Activated naive CD8-positive, alpha-beta T cell treated with anti-CD3 and anti-CD28 coated beads for 36 hours (primary cell): Measurements from ENCODE around the gene MBIP. TPM values are rescaled to one million over a fixed set of nuclear protein-coding genes. Genes with fewer than 3 reads are reported as not detected.
A peak's percentile ranks its signal among the peaks of the same experiment; 100 is the strongest.
"Not testable (repeated sequence)": the region's sequence is repeated elsewhere in the genome, so short reads cannot be mapped to it uniquely, and the experiment has no call there.

Source experiments
- DNase-seq: peaks from one replicate; pipeline ENCODE4 v3.0.0; 2021
- H3K27ac Mint-ChIP-seq: one replicate; pipeline ENCODE4 v1.8.0; 2022; ENCODE audit warnings: mild to moderate bottlenecking, moderate library complexity, mixed read lengths
- H3K27me3 Mint-ChIP-seq: one replicate; pipeline ENCODE4 v1.8.0; 2022; ENCODE audit warnings: mild to moderate bottlenecking, mixed read lengths
- H3K36me3 Mint-ChIP-seq: one replicate; pipeline ENCODE4 v1.8.0; 2021; ENCODE audit warnings: mild to moderate bottlenecking, mixed read lengths
- H3K4me1 Mint-ChIP-seq: one replicate; pipeline ENCODE4 v1.8.0; 2021; ENCODE audit warnings: mixed read lengths
- H3K4me3 Mint-ChIP-seq: one replicate; pipeline ENCODE4 v1.8.0; 2022; ENCODE audit warnings: mild to moderate bottlenecking, moderate library complexity, mixed read lengths
- H3K9me3 Mint-ChIP-seq: one replicate; pipeline ENCODE4 v1.8.0; 2022; ENCODE audit warnings: mixed read lengths
- total RNA-seq, 2 experiments: library from RNA; stranded (reverse); gene quantifications; one replicate each; pipeline ENCODE4 v1.2.3, GENCODE V29; 2021

MBIP gene, protein sequence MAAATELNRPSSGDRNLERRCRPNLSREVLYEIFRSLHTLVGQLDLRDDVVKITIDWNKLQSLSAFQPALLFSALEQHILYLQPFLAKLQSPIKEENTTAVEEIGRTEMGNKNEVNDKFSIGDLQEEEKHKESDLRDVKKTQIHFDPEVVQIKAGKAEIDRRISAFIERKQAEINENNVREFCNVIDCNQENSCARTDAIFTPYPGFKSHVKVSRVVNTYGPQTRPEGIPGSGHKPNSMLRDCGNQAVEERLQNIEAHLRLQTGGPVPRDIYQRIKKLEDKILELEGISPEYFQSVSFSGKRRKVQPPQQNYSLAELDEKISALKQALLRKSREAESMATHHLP
- 10 to 100 TPM; 30.1 to 33.1 TPM for total RNA-seq

DNA sequence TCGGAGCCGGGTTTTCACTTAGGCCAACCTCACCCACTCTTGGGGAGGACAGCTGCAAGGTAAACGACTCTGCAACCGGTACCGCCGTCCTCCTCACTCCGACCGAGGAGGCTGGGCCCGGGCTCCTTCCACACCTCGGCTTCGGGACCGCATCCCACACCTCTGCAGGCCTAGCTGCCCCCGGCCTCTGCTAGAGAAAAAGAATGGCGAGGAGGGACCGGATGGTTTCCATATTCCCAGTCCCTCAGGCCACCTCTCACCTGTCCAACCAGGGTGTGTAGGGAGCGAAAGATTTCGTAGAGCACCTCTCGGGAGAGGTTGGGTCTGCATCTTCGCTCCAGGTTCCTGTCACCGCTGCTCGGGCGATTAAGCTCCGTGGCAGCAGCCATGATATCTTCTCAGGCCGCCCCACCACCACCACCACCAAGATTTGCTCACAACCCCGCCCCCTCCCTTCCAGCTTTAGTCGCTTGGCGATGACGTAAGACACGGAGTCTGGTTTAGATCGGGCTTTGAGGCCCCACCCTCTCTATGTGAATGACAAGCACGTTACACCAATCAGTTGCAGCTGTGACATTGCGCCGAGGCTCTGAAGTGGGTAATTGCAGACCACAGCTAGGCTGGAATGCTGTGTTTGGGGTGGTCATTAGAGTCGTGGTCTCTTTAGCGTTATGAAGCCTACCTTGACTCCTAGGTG, at the start of gene MBIP:
MBIP (minus strand) TSS at position 438 of the 697 bp plus-strand sequence; CDS start at position 389, 49 bp downstream.
- Mint-ChIP-seq H3K4me1 (peaks cover 28% of the 10 kb centered on the region), H3K4me3 (peak within 1 kb of the TSS; percentile 96), H3K27me3 (peaks cover 13% of the 10 kb centered on the region), H3K36me3 (peaks cover 9% of the 10 kb centered on the region), H3K9me3 (peaks cover 3% of the 10 kb centered on the region), H3K27ac (peak within 1 kb of the TSS; percentile 95)
- DNase-seq, result peak; percentile 81

DNA sequence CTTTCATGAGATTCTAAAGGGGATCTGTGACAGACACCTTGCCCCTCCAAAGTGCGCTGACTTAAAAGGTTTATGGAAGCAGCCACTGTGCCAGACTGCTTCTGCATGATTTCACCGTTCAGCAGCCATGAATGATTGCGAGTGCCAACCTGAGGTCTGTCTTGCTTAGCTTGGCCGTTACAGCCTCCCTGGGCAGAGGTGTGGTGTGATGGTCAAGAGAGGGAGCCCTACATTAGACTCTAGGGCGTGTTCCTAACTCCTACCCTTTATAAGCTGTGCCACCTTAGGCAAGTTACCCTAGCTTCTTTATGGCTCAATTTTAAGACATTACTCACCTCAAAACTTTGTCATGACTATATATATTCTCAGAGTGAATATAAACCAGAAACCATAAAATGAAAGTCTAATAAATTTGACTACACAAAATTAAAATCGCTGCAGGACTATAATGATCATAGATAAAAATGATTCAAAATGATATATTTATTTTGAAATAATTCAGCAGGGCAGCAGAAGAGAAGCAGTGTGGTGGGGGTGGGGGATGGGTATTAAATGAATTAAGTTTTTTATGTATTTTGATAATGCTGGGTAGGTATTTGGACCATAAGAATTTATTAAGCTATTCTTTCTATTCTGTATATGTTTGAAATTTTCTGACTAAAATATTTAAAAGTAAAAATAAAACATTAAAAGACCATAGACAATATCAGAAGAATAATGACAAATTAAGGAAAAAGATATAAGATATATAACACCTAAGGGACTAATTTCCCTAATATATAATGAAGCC, 47.7 kb upstream of the MBIP start:
- H3K36me3 Mint-ChIP-seq, result no peaks in the 10 kb centered on the region
- no peaks in the 10 kb centered on the region for H3K9me3 Mint-ChIP-seq

DNA sequence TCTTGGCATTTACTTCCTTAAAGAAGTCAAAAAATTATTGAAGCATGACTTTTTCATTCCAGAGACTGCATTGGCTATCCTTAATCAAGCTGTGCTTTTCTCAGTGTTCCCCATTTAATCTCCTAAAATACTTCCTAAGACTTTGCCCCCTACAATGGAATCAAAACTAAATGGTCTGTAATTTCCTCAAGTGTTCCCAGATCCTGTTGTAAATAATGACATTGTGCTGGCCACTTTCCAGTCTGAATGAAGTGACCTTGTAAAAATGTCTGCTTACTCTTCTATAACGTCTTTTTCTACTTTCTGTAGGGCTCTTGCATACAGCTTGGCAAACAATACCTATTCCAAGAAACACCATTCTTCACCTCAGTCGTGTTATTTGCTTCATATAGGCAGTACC, 45.3 kb upstream of the MBIP start:
- H3K36me3 Mint-ChIP-seq, result no peaks in the 10 kb centered on the region
- H3K4me3 Mint-ChIP-seq, result no peak overlapping the region
- peaks cover 5% of the 10 kb centered on the region for H3K27me3 Mint-ChIP-seq
- no peak for DNase-seq
- H3K27ac Mint-ChIP-seq, result no peak overlapping the region
- no peaks in the 10 kb centered on the region for H3K4me1 Mint-ChIP-seq
- H3K9me3 Mint-ChIP-seq, result no peaks in the 10 kb centered on the region

More for the DNA sequence above, 47.7 kb upstream of the MBIP start:
- no peaks in the 10 kb centered on the region for H3K4me1 Mint-ChIP-seq
- DNase-seq, result no peak
- no peak overlapping the region for H3K27ac Mint-ChIP-seq
- peaks cover 5% of the 10 kb centered on the region for H3K27me3 Mint-ChIP-seq
- H3K4me3 Mint-ChIP-seq, result no peak overlapping the region

DNA sequence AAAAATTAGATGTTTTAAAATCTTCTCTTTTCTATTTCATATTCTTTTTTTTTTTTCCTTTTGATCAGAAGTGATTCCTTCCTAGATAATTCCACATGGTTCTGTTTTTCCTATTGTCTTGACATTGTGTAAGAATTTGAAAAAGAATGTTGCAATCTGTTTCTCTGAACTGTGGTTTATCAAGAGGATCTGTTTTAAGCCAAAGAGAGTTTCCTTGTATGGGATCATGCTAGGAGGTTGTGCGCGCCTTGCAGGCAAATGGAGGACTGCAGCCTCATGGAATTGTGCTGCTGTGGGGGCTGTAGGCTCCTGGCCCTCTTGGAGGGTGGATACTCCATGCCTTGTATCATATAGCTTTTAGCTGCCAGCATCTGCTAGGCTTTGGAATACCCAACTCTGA, 43.3 kb upstream of the MBIP start:
- no peaks in the 10 kb centered on the region for H3K36me3 Mint-ChIP-seq
- no peak overlapping the region for H3K27ac Mint-ChIP-seq
- DNase-seq, result no peak
- H3K4me1 Mint-ChIP-seq, result no peaks in the 10 kb centered on the region
- peaks cover 5% of the 10 kb centered on the region for H3K27me3 Mint-ChIP-seq
- H3K4me3 Mint-ChIP-seq, result no peak overlapping the region
- no peaks in the 10 kb centered on the region for H3K9me3 Mint-ChIP-seq

DNA sequence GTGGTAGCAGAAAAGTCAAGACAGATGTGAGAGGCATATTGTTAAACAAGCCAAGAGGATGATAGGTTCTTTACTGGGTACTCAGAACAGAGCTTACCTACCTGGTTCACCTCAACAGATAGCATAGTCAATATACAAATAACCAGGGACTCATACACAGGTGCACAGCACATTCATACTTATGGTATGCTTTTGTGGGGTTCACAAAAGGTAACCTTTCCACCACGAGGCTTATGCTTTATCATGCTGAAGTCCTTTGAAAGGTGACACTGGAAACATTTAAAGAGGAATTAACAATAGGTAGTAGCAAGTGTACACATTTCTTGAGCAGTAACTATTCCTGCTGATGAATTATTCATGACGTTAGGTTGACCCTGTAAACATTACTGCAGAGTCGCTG, 42.2 kb upstream of the MBIP start:
- Mint-ChIP-seq H3K27me3 (peaks cover 5% of the 10 kb centered on the region), H3K4me1 (no peaks in the 10 kb centered on the region), H3K27ac (no peak overlapping the region), H3K4me3 (no peak overlapping the region), H3K9me3 (no peaks in the 10 kb centered on the region), H3K36me3 (no peaks in the 10 kb centered on the region)
- no peak for DNase-seq

DNA sequence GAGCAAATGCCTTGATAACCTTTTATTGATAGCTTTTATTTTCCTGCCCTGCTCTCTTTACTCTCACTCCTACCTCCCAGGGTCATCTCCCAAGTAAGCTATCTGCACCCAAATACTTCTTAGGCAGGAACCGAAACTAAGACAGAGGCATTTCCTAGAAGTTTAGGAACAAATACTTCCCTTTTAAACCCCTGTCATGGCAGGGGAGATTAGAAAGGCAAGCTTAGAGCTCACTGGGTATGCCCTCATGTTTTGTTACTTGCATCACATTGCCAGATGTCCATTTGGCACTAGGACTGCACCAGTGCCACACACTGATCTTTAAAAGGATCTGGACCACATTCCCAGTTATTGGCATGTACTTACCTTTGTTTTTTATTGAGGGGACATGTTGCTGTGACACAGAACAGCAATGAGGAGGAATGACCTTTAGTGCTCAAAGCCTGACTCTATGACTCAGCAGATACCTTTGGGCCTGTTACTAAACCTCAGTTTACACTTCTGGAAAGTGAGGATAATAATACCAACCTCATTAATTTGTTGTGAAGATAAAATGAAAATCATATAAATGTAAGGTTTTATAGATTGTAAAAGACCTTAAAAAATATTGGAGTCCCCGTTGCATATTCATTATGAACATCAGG, 40.9 kb upstream of the MBIP start:
- Mint-ChIP-seq H3K27me3 (peaks cover under 1% of the 10 kb centered on the region), H3K36me3 (no peaks in the 10 kb centered on the region), H3K27ac (no peak overlapping the region), H3K9me3 (peaks cover 3% of the 10 kb centered on the region), H3K4me3 (no peak overlapping the region), H3K4me1 (no peaks in the 10 kb centered on the region)
- DNase-seq, result no peak

DNA sequence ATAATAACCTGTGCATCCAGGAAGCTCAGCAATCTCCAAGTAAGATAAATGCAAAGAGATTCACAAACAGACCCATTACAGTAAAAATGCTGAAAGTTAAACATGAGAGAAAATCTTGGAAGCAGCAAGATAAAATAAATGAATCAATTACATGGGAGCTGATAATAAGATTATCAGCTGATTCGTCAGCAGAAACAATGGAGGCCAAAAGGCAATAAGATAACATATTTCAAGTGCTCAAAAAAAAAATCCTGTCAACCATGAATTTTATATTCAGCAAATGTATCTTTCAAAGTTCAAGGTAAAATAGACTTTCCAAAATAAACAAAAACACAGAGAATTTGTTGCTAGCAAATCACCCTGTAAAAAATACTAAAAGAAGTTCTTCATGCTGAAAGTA, 36.4 kb upstream of the MBIP start:
- Mint-ChIP-seq H3K27ac (no peak overlapping the region), H3K27me3 (peaks cover 14% of the 10 kb centered on the region), H3K4me1 (no peaks in the 10 kb centered on the region), H3K4me3 (no peak overlapping the region), H3K9me3 (peaks cover 14% of the 10 kb centered on the region), H3K36me3 (no peaks in the 10 kb centered on the region)
- DNase-seq, result no peak

DNA sequence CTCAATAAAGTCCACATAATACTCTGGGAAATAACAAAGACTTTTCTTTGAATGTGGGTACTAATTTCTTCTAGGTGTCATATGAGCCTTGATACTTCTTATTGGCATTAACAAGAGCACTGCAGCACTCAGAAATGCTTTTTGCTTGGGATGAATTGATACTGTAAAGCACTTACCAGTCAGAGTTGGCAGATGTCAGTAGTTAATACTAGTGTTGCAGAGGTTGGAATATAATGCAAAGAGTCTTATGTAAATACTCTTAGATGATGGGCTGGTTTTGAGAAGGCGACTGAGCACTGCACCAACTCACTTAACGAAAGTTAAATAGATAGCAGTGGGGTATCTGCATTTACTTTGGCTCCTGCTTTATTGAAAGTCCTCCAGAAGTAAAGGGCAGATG, 25.6 kb upstream of the MBIP start:
- Mint-ChIP-seq H3K4me3 (no peak overlapping the region), H3K4me1 (no peaks in the 10 kb centered on the region), H3K9me3 (no peaks in the 10 kb centered on the region)

DNA sequence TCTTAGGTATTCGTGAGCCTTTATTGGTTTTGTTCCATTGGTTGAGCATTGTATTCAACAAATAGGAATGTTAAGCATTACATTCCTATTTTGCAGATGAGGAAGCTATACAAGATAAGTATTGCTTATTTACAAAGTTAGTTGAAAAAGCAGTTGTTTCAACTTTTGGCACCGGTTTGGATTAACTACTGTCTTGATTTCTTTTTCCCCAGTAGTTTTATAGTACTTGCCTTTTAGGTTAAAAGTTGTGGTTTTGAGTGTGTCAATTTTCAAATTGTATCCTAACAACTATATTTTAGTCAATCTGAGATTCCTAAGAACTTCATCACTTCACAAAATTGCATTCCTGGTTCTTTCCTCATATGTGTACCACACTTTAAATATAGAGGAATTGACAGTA, 23.8 kb upstream of the MBIP start:
- H3K4me3 Mint-ChIP-seq, result no peak overlapping the region
- no peaks in the 10 kb centered on the region for H3K9me3 Mint-ChIP-seq
- DNase-seq, result no peak
- no peaks in the 10 kb centered on the region for H3K36me3 Mint-ChIP-seq
- no peak overlapping the region for H3K27ac Mint-ChIP-seq
- peaks cover 25% of the 10 kb centered on the region for H3K27me3 Mint-ChIP-seq
- H3K4me1 Mint-ChIP-seq, result peaks cover 2% of the 10 kb centered on the region

More for the DNA sequence above, 25.6 kb upstream of the MBIP start:
- Mint-ChIP-seq H3K27ac (no peak overlapping the region), H3K36me3 (no peaks in the 10 kb centered on the region), H3K27me3 (peaks cover 18% of the 10 kb centered on the region)
- DNase-seq, result no peak

DNA sequence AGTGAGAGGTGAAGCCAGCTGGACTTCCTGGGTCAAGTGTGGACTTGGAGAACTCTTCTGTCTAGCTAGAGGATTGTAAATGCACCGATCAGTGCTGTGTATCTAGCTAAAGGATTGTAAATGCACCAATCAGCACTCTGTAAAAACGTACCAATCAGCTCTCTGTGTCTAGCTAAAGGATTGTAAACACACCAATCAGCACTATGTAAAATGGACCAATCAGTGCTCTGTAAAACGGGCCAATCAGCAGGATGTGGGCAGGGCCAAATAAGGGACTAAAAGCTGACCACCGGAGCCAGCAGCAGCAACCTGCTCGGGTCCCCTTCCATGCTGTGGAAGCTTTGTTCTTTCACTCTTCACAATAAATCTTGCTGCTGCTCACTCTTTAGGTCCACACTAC, 21.4 kb upstream of the MBIP start:
- DNase-seq, H3K9me3 Mint-ChIP-seq, H3K27ac Mint-ChIP-seq, H3K4me3 Mint-ChIP-seq, H3K36me3 Mint-ChIP-seq, H3K4me1 Mint-ChIP-seq: not testable (repeated sequence)
- H3K27me3 Mint-ChIP-seq, result peaks cover 32% of the 10 kb centered on the region

DNA sequence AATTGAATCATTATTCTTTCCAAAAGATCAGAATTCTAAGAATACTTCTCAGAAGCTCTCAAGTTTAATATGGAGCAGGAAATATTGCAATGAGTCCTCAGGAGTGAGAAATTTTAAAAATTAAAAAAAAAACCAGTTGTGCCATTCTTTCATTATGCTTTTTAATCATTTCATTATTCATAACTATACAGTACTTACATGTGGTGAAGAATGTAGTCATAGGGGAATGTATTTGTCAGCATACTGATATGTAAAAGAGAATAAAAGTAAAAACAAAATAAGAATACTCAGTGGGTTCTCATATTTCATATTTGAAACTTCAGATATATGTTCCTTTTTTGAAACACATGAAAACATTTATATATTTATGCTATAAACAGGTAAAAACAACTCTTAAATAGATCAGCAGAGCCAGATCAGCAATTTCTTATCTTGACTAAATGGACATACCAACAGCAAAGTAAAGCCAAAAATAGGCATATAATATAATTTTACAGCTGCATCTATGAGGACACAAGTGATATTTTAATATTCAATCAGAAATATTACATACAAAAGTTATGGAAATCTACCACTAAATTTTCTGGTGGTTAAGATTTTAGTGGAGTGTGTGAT, 19.9 kb upstream of the MBIP start:
- H3K27ac Mint-ChIP-seq, result no peak overlapping the region
- H3K4me3 Mint-ChIP-seq, result no peak overlapping the region
- H3K36me3 Mint-ChIP-seq, result no peaks in the 10 kb centered on the region
- peaks cover 36% of the 10 kb centered on the region for H3K27me3 Mint-ChIP-seq
- H3K4me1 Mint-ChIP-seq, result peaks cover 2% of the 10 kb centered on the region
- no peak for DNase-seq
- H3K9me3 Mint-ChIP-seq, result no peaks in the 10 kb centered on the region

DNA sequence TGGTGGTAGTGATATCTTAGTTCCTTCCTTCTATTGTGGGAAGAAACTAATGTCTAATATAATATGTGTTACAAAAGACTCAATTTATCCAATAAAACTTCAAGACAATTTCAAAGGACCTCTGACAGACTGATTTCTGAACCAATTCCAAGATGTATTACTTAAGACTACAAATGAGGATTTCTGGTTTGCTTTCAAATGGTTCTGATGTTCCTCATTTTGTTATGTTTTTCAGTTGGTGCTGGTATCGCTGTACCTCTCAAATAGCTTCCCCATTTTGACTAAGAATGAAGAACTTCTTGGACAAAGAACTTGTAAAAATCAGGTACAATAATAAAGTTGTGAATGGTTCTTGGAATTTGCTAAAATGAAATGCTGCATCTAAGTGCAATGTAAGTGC, 19.4 kb upstream of the MBIP start:
- Mint-ChIP-seq H3K4me3 (no peak overlapping the region), H3K27ac (no peak overlapping the region), H3K4me1 (peaks cover 2% of the 10 kb centered on the region), H3K36me3 (no peaks in the 10 kb centered on the region), H3K27me3 (peaks cover 40% of the 10 kb centered on the region), H3K9me3 (no peaks in the 10 kb centered on the region)
- no peak for DNase-seq

DNA sequence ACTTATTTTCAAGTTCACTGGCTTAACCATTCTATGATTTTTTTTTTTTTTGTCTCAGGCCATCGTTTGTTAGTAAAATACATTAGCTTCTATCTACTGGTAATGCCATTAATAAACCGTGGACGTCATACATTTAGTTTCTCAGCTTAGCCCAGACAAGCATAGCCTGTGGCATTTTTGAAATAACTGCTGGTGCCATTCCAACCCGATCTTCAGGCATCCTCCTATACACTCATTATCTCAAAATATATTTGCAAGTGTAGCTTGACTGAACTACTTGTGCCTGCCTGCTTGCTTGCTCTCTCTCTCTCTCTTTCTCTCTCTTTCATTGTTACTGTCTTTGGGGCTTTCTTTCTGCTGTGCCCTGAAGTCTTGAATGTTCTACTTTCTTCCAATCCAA, 12.7 kb upstream of the MBIP start:
- H3K9me3 Mint-ChIP-seq, result no peaks in the 10 kb centered on the region

DNA sequence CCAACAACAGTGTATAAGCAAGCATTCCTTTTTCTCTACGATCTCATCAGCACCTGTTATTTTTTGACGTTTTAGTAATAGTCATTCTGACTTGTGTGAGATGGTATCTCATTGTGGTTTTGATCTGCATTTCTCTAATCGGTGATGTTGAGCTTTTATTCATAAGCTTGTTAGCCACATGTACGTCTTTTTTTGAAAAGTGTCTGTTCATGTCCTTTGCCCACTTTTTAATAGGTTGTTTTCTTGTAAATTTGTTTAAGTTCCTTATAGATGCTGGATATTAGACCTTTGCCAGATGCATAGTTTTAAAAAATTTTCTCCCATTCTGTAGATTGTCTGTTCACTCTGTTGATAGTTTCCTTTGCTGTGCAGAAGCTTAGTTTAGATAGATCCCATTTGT, 7.1 kb upstream of the MBIP start:
- H3K4me1 Mint-ChIP-seq, H3K27ac Mint-ChIP-seq, H3K4me3 Mint-ChIP-seq, DNase-seq, H3K36me3 Mint-ChIP-seq, H3K9me3 Mint-ChIP-seq: not testable (repeated sequence)
- H3K27me3 Mint-ChIP-seq, result peaks cover 40% of the 10 kb centered on the region

More for the DNA sequence above, 12.7 kb upstream of the MBIP start:
- Mint-ChIP-seq H3K4me3 (no peak overlapping the region), H3K36me3 (no peaks in the 10 kb centered on the region), H3K4me1 (no peaks in the 10 kb centered on the region), H3K27me3 (peaks cover 22% of the 10 kb centered on the region), H3K27ac (no peak overlapping the region)
- no peak for DNase-seq
